GM21381 (cell line): ENCODE data around the gene OR4F16.
"Not testable (repeated sequence)": the region's sequence is repeated elsewhere in the genome, so short reads cannot be mapped to it uniquely, and the experiment has no call there.

Experiments
- ATAC-seq: cut with Tn5 transposase; IDR thresholded peaks from one replicate; pipeline ENCODE4 v1.9.1; 2021; ENCODE audit warnings: mild to moderate bottlenecking, moderate library complexity; ENCODE audit not compliant: unreplicated experiment

Gene OR4F16

GRCh38 chr1:686554-686953 is at the start of gene OR4F16:
TSS of gene OR4F16 (minus strand) at chr1:686654. CDS start at chr1:686654, 0 bp downstream.
- not testable (repeated sequence) for ATAC-seq

GRCh38 chr1:733649-734048 is 47.2 kb upstream of the OR4F16 start:
- ATAC-seq, result not testable (repeated sequence)

- ATAC-seq, result not testable (repeated sequence)
Measured at GRCh38 chr1:727040-727439, 40.6 kb upstream of the OR4F16 start.
